IMR-90 (cell line): ENCODE measurements around the gene DGKB.

Experiments used
- BHLHE40 ChIP-seq: fragments of 150-350 bp; IDR thresholded peaks from 2 replicates; pipeline ENCODE4 v1.6.1; 2016; ENCODE audit warnings: mild to moderate bottlenecking, low read depth, low read length
- CEBPB ChIP-seq: IDR thresholded peaks from 2 replicates; pipeline ENCODE4 v1.6.1; 2012; ENCODE audit warnings: low read depth, low read length, improper control_type of control experiment
- MAFK ChIP-seq: IDR thresholded peaks from 2 replicates; pipeline ENCODE4 v1.6.1; 2012; ENCODE audit warnings: low read depth, low read length, improper control_type of control experiment
- NFE2L2 ChIP-seq: fragments of 150-350 bp; IDR thresholded peaks from 2 replicates; pipeline ENCODE4 v1.6.1; 2016; ENCODE audit warnings: low read depth, mild to moderate bottlenecking, low read length
- POLR2A ChIP-seq: IDR thresholded peaks from 2 replicates; pipeline ENCODE4 v1.6.1; 2012; ENCODE audit warnings: mild to moderate bottlenecking, low read depth, low read length
- RAD21 ChIP-seq: IDR thresholded peaks from 2 replicates; pipeline ENCODE4 v1.6.1; 2012; ENCODE audit warnings: low read length, improper control_type of control experiment
- RCOR1 ChIP-seq: IDR thresholded peaks from 2 replicates; pipeline ENCODE4 v1.6.1; 2012; ENCODE audit warnings: mild to moderate bottlenecking, low read length, improper control_type of control experiment; ENCODE audit not compliant: insufficient replicate concordance
- RFX5 ChIP-seq: IDR thresholded peaks from 2 replicates; pipeline ENCODE4 v1.8.0; 2012; ENCODE audit warnings: low read depth, mild to moderate bottlenecking, low read length, moderate library complexity
- SMC3 ChIP-seq: fragments of 150-350 bp; IDR thresholded peaks from 2 replicates; pipeline ENCODE4 v1.6.1; 2016; ENCODE audit warnings: low read depth, mild to moderate bottlenecking, antibody characterized with exemption, low read length, moderate library complexity
- TF ChIP-seq, protein P1 (sequence below): conservative IDR thresholded peaks from 2 replicates; pipeline ENCODE4 v1.5.1; 2012; ENCODE audit warnings: mild to moderate bottlenecking, low read depth, low read length, improper control_type of control experiment
- TF ChIP-seq, protein P2 (sequence below): fragments of 150-350 bp; IDR thresholded peaks from 2 replicates; pipeline ENCODE4 v1.6.1; 2017; ENCODE audit warnings: mild to moderate bottlenecking, antibody characterized with exemption, low read length, low read depth
- TF ChIP-seq, protein P3 (sequence below): fragments of 150-350 bp; IDR thresholded peaks from 2 replicates; pipeline ENCODE4 v1.6.1; 2016; ENCODE audit warnings: low read depth, mild to moderate bottlenecking, low read length, moderate library complexity, borderline replicate concordance

DNA sequence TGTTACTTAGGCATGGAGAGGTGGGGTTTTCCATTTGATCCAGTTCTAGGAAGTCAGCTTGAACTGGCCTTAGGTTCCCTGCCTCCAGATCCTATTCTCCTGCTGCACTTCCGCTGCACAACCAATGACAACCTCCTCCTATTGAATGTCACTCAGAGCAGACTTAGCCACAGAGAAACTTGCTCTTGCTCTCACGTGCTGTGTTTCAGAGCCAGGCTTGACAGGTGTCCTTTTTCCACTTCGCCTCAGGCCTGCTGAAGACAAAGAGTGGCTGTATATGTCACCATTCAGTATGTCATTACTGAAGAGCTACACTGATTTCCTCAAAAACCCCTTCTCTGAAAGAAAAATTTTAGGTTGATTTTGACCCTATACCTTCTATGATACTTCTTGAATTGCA lies 797.7 kb downstream of the DGKB start:
- TF ChIP-seq, protein P1, sequence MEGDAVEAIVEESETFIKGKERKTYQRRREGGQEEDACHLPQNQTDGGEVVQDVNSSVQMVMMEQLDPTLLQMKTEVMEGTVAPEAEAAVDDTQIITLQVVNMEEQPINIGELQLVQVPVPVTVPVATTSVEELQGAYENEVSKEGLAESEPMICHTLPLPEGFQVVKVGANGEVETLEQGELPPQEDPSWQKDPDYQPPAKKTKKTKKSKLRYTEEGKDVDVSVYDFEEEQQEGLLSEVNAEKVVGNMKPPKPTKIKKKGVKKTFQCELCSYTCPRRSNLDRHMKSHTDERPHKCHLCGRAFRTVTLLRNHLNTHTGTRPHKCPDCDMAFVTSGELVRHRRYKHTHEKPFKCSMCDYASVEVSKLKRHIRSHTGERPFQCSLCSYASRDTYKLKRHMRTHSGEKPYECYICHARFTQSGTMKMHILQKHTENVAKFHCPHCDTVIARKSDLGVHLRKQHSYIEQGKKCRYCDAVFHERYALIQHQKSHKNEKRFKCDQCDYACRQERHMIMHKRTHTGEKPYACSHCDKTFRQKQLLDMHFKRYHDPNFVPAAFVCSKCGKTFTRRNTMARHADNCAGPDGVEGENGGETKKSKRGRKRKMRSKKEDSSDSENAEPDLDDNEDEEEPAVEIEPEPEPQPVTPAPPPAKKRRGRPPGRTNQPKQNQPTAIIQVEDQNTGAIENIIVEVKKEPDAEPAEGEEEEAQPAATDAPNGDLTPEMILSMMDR, result no peak
- no peak for TF ChIP-seq POLR2A
- no peak for TF ChIP-seq RFX5
- TF ChIP-seq, protein P2, sequence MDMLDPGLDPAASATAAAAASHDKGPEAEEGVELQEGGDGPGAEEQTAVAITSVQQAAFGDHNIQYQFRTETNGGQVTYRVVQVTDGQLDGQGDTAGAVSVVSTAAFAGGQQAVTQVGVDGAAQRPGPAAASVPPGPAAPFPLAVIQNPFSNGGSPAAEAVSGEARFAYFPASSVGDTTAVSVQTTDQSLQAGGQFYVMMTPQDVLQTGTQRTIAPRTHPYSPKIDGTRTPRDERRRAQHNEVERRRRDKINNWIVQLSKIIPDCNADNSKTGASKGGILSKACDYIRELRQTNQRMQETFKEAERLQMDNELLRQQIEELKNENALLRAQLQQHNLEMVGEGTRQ, result no peak
- no peak for TF ChIP-seq SMC3
- TF ChIP-seq RCOR1, result no peak
- TF ChIP-seq RAD21, result no peak
- TF ChIP-seq MAFK, result no peak
- TF ChIP-seq, protein P3, sequence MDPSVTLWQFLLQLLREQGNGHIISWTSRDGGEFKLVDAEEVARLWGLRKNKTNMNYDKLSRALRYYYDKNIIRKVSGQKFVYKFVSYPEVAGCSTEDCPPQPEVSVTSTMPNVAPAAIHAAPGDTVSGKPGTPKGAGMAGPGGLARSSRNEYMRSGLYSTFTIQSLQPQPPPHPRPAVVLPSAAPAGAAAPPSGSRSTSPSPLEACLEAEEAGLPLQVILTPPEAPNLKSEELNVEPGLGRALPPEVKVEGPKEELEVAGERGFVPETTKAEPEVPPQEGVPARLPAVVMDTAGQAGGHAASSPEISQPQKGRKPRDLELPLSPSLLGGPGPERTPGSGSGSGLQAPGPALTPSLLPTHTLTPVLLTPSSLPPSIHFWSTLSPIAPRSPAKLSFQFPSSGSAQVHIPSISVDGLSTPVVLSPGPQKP, result no peak
- TF ChIP-seq CEBPB, result no peak
- TF ChIP-seq NFE2L2, result no peak
- TF ChIP-seq BHLHE40, result no peak
